Right lobe of liver (tissue), 6 donors: Measurements from ENCODE around the gene FAM163B. TPM values are rescaled to one million over a fixed set of nuclear protein-coding genes. Genes with fewer than 3 reads are reported as not detected.

Source experiments
- ATAC-seq, 4 donors: fragments of 200-7000 bp; cut with Tn5 transposase; one replicate each; pipeline ENCODE4 v1.9.1; 2020; ENCODE audit warnings: mild to moderate bottlenecking in 4 of 4, moderate library complexity in 4 of 4
- DNase-seq, 3 donors: peaks; one replicate each; pipeline ENCODE4 v3.0.0-alpha.2; 2020
- H3K27ac ChIP-seq, 3 donors: fragments of 200-600 bp; one replicate each; pipeline ENCODE4 v1.8.0; 2022
- H3K27me3 ChIP-seq, 2 donors: fragments of 200-600 bp; one replicate each; pipeline ENCODE4 v1.8.0; 2022
- H3K36me3 ChIP-seq, 4 donors: fragments of 200-600 bp; sonication (generic) in 1 of 4; one replicate each; pipeline versions ENCODE4 v1.5.1 to v1.8.0; 2017 to 2022; ENCODE audit warnings: control low read depth in 1 of 4
- H3K4me1 ChIP-seq, 4 donors: fragments of 200-600 bp; sonication (generic) in 1 of 4; one replicate each; pipeline versions ENCODE4 v1.5.1 to v1.8.0; 2017 to 2022; ENCODE audit warnings: control low read depth in 1 of 4
- H3K4me3 ChIP-seq, 3 donors: fragments of 200-600 bp; one replicate each; pipeline ENCODE4 v1.8.0; 2022
- H3K9me3 ChIP-seq, 4 donors: fragments of 200-600 bp; sonication (generic) in 1 of 4; one replicate each; pipeline versions ENCODE4 v1.5.1 to v1.8.0; 2017 to 2022; ENCODE audit warnings: control low read depth in 1 of 4
- POLR2A ChIP-seq: fragments of 450-650 bp; IDR thresholded peaks from one replicate; pipeline ENCODE4 v1.6.1; 2017; ENCODE audit warnings: antibody characterized with exemption, mild to moderate bottlenecking
- WGBS: methylation state at CpG from one replicate; pipeline ENCODE4 v1.1.6; 2018; ENCODE audit warnings: low coverage, low lambda C conversion rate; ENCODE audit not compliant: insufficient coverage; ENCODE audit errors: missing lambda C conversion rate; 5-methylcytosine and 5-hydroxymethylcytosine counted together
- intact Hi-C, 2 donors: fragments of 100-400 bp; cut with DNase I; formaldehyde crosslinking; loops; one replicate each; pipeline versions ENCODE4 v1.11.2 to v1.14.1; 2022
- total RNA-seq, 6 experiments: library from RNA; depleted of rRNA in 2 of 6; stranded (reverse); fragments of >200 nt in 2 of 6; fragmentation: NEBNext Ultra II Directional in 3 of 6; extraction: Animal tissue kit (Norgen Biotek cat#: 25700) in 3 of 6; gene quantifications; one replicate each; pipeline versions ENCODE4 v1.1.0 to v1.2.4, GENCODE V29; 2016 to 2023
- TF ChIP-seq, protein P1 (sequence below), 4 donors: fragments of 200-600 bp in 3 of 4; fragments of 450-650 bp in 1 of 4; IDR thresholded peaks; one replicate each; pipeline versions ENCODE4 v1.5.1 to v1.8.0; 2016 to 2022; ENCODE audit warnings: antibody characterized with exemption in 4 of 4, mild to moderate bottlenecking in 2 of 4
- donor health status: DM: no; HTN: yes; CAD: no.
- donor health status: DM: no; HTN: no; CAD: no.
- donor health status: DM: no; HTN: no; CAD: no.
- donor health status: DM: no; HTN: yes; CAD: no.
- donor health status: DM: no; HTN: yes; CAD: no.

The FAM163B gene
- total RNA-seq, 6 experiments from 2014 or later, result 1.6 to 5.8 (median 3.0) TPM

GRCh38 chr9:133583586-133583985 is 25.6 kb downstream of the FAM163B start:
- Histone ChIP-seq H3K27me3 (no peaks in the 10 kb centered on the region), H3K27ac (no peak overlapping the region), H3K4me1 (no peaks in the 10 kb centered on the region), H3K4me3 (no peak overlapping the region), H3K9me3 (no peaks in the 10 kb centered on the region), H3K36me3 (no peaks in the 10 kb centered on the region)
- DNase-seq, result no peak
- WGBS, result 40% methylated on average over 1 of the region's 23 CpGs
- no peak for ATAC-seq
- no peak for TF ChIP-seq POLR2A
- TF ChIP-seq, protein P1, sequence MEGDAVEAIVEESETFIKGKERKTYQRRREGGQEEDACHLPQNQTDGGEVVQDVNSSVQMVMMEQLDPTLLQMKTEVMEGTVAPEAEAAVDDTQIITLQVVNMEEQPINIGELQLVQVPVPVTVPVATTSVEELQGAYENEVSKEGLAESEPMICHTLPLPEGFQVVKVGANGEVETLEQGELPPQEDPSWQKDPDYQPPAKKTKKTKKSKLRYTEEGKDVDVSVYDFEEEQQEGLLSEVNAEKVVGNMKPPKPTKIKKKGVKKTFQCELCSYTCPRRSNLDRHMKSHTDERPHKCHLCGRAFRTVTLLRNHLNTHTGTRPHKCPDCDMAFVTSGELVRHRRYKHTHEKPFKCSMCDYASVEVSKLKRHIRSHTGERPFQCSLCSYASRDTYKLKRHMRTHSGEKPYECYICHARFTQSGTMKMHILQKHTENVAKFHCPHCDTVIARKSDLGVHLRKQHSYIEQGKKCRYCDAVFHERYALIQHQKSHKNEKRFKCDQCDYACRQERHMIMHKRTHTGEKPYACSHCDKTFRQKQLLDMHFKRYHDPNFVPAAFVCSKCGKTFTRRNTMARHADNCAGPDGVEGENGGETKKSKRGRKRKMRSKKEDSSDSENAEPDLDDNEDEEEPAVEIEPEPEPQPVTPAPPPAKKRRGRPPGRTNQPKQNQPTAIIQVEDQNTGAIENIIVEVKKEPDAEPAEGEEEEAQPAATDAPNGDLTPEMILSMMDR (IDR thresholded peaks at IDR 0.05), result no peak
- intact Hi-C loops, result loop anchor here in 1 of 2 donors (10.0 kb wide), 1 partner anchor 59 kb away; the partner anchor contains the start of gene MYMK

GRCh38 chr9:133583111-133583510 is 26.1 kb downstream of the FAM163B start:
- TF ChIP-seq, protein P1 (IDR thresholded peaks at IDR 0.05), result no peak
- TF ChIP-seq POLR2A, result no peak
- H3K4me1 ChIP-seq, result no peaks in the 10 kb centered on the region
- no peaks in the 10 kb centered on the region for H3K36me3 ChIP-seq
- DNase-seq, result no peak
- H3K27me3 ChIP-seq, result no peaks in the 10 kb centered on the region
- intact Hi-C loops, result loop anchor here in 1 of 2 donors (10.0 kb wide), 1 partner anchor 58 kb away; the partner anchor contains the start of gene MYMK
- no peak overlapping the region for H3K4me3 ChIP-seq
- no peaks in the 10 kb centered on the region for H3K9me3 ChIP-seq
- no peak overlapping the region for H3K27ac ChIP-seq
- no CpG with 5 or more reads among the region's 3 CpGs for WGBS
- no peak for ATAC-seq

- peak overlapping the region in 1 of 3 donors; percentile 54 for H3K27ac ChIP-seq
- ATAC-seq (no peak), DNase-seq (no peak)
- H3K4me1 ChIP-seq, result no peaks in the 10 kb centered on the region
- no peaks in the 10 kb centered on the region for H3K36me3 ChIP-seq
- H3K27me3 ChIP-seq, result no peaks in the 10 kb centered on the region
- intact Hi-C loops, result loop anchor here in 1 of 2 donors (10.0 kb wide), 1 partner anchor 58 kb away; the partner anchor contains the start of gene MYMK
- no peaks in the 10 kb centered on the region for H3K9me3 ChIP-seq
- H3K4me3 ChIP-seq, result no peak overlapping the region
- WGBS, result 50% methylated on average over 2 of the region's 14 CpGs
- TF ChIP-seq, protein P1 (IDR thresholded peaks at IDR 0.05), result no peak
- TF ChIP-seq POLR2A, result no peak
Observed at GRCh38 chr9:133582501-133583045, 26.6 kb downstream of the FAM163B start.

GRCh38 chr9:133581513-133582343 is 27.5 kb downstream of the FAM163B start:
- Histone ChIP-seq H3K27me3 (no peaks in the 10 kb centered on the region), H3K36me3 (no peaks in the 10 kb centered on the region), H3K4me1 (no peaks in the 10 kb centered on the region), H3K9me3 (no peaks in the 10 kb centered on the region), H3K4me3 (no peak overlapping the region), H3K27ac (peak overlapping the region in 1 of 3 donors; percentile 54)
- DNase-seq (peak in 1 of 3 donors; percentile 45), ATAC-seq (peak; percentile 32 to 67 (median 44))
- TF ChIP-seq, protein P1 (IDR thresholded peaks at IDR 0.05), result no peak
- no peak for TF ChIP-seq POLR2A
- intact Hi-C loops, result loop anchor here in 1 of 2 donors (10.0 kb wide), 1 partner anchor 57 kb away; the partner anchor contains the start of gene MYMK
- 58% methylated on average over 16 of the region's 19 CpGs for WGBS
